ENCODE data around the gene SCTR. TPM values are rescaled to one million over a fixed set of nuclear protein-coding genes. Genes with fewer than 3 reads are reported as not detected.

The SCTR gene
- total and polyA plus RNA-seq, 2 of the 13 experiments (the other 11 are each of a cell fraction or from before 2014, with no cell fraction given), result not detected

DNA sequence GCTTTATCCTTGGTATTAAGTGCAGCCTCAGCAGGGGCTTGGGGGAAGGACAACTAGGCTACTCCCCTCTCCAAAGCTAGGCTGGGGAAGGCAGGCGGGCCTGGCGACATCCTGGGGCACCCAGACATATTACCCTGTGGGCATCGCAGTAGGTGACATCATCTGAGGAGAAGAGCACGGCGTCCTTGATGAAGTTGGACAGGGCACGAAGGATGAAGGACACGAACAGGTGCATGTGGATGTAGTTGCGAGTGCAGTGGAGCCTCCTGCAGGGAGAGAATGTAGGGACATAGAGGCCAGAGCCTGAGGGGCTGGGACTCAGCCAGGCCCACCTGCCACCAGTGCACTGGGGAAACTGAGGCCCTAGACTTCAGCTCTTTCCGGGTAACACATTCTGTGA lies 60.3 kb downstream of the SCTR start:
- peak; percentile 39 for ATAC-seq
- no peak for FAIRE-seq
- peaks cover 17% of the 10 kb centered on the region for H3K4me1 ChIP-seq (ENCODE audit: insufficient read depth, low read length)
- no peaks in the 10 kb centered on the region for H3K79me2 ChIP-seq (ENCODE audit: insufficient read depth, low read length)
- H3K9ac ChIP-seq (ENCODE audit: insufficient read depth, low read depth, low read length), result no peak overlapping the region
- no peak overlapping the region for H2AFZ ChIP-seq (ENCODE audit: low read length)
- H3K27me3 ChIP-seq (ENCODE audit: control insufficient read depth in 1 of 2, insufficient read depth in 2 of 2, low read length in 2 of 2), result peaks cover 1 to 38% of the 10 kb centered on the region in 2 experiments; a peak in 4 of 5 replicates
- no peak overlapping the region for H3K4me2 ChIP-seq (ENCODE audit: low read depth, low read length)
- no peaks in the 10 kb centered on the region for H3K9me3 ChIP-seq (ENCODE audit: low read length)
- DNase-seq (ENCODE audit: low spot score), result no peak
- H3K36me3 ChIP-seq (replicated peaks in 1 of 2; ENCODE audit: control insufficient read depth in 1 of 2, insufficient read depth in 2 of 2, low read length in 2 of 2), result no peaks in the 10 kb centered on the region
- no peak overlapping the region for H3K4me3 ChIP-seq (replicated peaks in 1 of 3; ENCODE audit: insufficient read depth in 1 of 3, low read depth in 2 of 3, low read length in 3 of 3)
- ChIA-PET POLR2A (no interaction called here), CTCF (ENCODE audit: low intra/inter-chr PET ratio, low total read pairs) (no interaction called here)
- no peak overlapping the region for H3K27ac ChIP-seq (ENCODE audit: extremely low read length, insufficient read depth, low read length)
- no TSS peak for BruUV-seq (replicated peaks)
- H4K20me1 ChIP-seq (ENCODE audit: insufficient read depth, low read length), result no peaks in the 10 kb centered on the region
- TF ChIP-seq, protein P1, sequence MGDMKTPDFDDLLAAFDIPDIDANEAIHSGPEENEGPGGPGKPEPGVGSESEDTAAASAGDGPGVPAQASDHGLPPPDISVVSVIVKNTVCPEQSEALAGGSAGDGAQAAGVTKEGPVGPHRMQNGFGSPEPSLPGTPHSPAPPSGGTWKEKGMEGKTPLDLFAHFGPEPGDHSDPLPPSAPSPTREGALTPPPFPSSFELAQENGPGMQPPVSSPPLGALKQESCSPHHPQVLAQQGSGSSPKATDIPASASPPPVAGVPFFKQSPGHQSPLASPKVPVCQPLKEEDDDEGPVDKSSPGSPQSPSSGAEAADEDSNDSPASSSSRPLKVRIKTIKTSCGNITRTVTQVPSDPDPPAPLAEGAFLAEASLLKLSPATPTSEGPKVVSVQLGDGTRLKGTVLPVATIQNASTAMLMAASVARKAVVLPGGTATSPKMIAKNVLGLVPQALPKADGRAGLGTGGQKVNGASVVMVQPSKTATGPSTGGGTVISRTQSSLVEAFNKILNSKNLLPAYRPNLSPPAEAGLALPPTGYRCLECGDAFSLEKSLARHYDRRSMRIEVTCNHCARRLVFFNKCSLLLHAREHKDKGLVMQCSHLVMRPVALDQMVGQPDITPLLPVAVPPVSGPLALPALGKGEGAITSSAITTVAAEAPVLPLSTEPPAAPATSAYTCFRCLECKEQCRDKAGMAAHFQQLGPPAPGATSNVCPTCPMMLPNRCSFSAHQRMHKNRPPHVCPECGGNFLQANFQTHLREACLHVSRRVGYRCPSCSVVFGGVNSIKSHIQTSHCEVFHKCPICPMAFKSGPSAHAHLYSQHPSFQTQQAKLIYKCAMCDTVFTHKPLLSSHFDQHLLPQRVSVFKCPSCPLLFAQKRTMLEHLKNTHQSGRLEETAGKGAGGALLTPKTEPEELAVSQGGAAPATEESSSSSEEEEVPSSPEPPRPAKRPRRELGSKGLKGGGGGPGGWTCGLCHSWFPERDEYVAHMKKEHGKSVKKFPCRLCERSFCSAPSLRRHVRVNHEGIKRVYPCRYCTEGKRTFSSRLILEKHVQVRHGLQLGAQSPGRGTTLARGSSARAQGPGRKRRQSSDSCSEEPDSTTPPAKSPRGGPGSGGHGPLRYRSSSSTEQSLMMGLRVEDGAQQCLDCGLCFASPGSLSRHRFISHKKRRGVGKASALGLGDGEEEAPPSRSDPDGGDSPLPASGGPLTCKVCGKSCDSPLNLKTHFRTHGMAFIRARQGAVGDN (CRISPR knock-in tag; IDR thresholded peaks at IDR 0.05), result peak; percentile 14; the same call in 1 of the 2 replicates
- TF ChIP-seq ATF7 (IDR thresholded peaks at IDR 0.05) (0 out of 2 replicates have a peak, but pooled peaks have one; percentile 9), ATF7 (CRISPR knock-in tag; IDR thresholded peaks at IDR 0.05) (no peak), DNMT3B (CRISPR knock-in tag; conservative IDR thresholded peaks at IDR 0.05) (no peak), STAG1 (CRISPR knock-in tag; IDR thresholded peaks at IDR 0.05) (0 out of 2 replicates have a peak, but pooled peaks have one; percentile 22)
- in situ Hi-C loops (cut with HindIII; ENCODE audit: extremely low pct_ligation_motif_present, low pct_unique_long_range_greater_than_20kb) (no loop called here), intact Hi-C loops (cut with micrococcal nuclease; ENCODE audit: unreplicated experiment) (no loop called here)
- WGBS (ENCODE audit: low lambda C conversion rate), result 44% methylated on average over 9 of the region's 9 CpGs
